Mucosa of stomach (tissue), 1 donor: ENCODE measurements around the gene ARID3B.
A peak's percentile ranks its signal among the peaks of the same experiment; 100 is the strongest.
"Not testable (repeated sequence)": the region's sequence is repeated elsewhere in the genome, so short reads cannot be mapped to it uniquely, and the experiment has no call there.

Source experiments
- H3K27me3 ChIP-seq: one replicate; pipeline ENCODE4 v1.7.0; 2013; ENCODE audit warnings: mild to moderate bottlenecking, low read length; ENCODE audit not compliant: control insufficient read depth, insufficient read depth
- H3K36me3 ChIP-seq: one replicate; pipeline ENCODE4 v1.7.0; 2013; ENCODE audit warnings: low read length; ENCODE audit not compliant: control insufficient read depth, insufficient read depth
- H3K4me1 ChIP-seq: one replicate; pipeline ENCODE4 v1.7.0; 2013; ENCODE audit warnings: mild to moderate bottlenecking, low read length; ENCODE audit not compliant: control insufficient read depth, insufficient read depth
- H3K4me3 ChIP-seq: one replicate; pipeline ENCODE4 v1.7.0; 2013; ENCODE audit warnings: low read length
- H3K9ac ChIP-seq: one replicate; pipeline ENCODE4 v1.7.0; 2013; ENCODE audit warnings: mild to moderate bottlenecking, low read length, moderate library complexity
- H3K9me3 ChIP-seq: one replicate; pipeline ENCODE4 v1.7.0; 2013; ENCODE audit warnings: mild to moderate bottlenecking, low read length, moderate library complexity; ENCODE audit not compliant: control insufficient read depth
- donor health status: Pancreatic carcinoma.

Gene ARID3B

GRCh38 chr15:74539521-74539920 lies 1.5 kb upstream of the ARID3B start:
- H3K4me3 ChIP-seq, H3K36me3 ChIP-seq, H3K27me3 ChIP-seq, H3K9ac ChIP-seq, H3K4me1 ChIP-seq, H3K9me3 ChIP-seq: not testable (repeated sequence)

GRCh38 chr15:74540161-74540760 lies 759 bp upstream of the ARID3B start:
- H3K27me3 ChIP-seq = no peaks in the 10 kb centered on the region
- no peaks in the 10 kb centered on the region for H3K9me3 ChIP-seq
- H3K4me1 ChIP-seq = peaks cover 5% of the 10 kb centered on the region
- peak overlapping the region; percentile 78 for H3K4me3 ChIP-seq
- H3K9ac ChIP-seq = peak overlapping the region; percentile 90
- H3K36me3 ChIP-seq = no peaks in the 10 kb centered on the region

GRCh38 chr15:74541494-74542165 lies 610 bp downstream of the ARID3B start:
- Histone ChIP-seq H3K9ac (peak overlapping the region; percentile 86), H3K4me1 (peaks cover 16% of the 10 kb centered on the region), H3K27me3 (no peaks in the 10 kb centered on the region), H3K36me3 (no peaks in the 10 kb centered on the region), H3K4me3 (peak overlapping the region; percentile 57), H3K9me3 (no peaks in the 10 kb centered on the region)

GRCh38 chr15:74542166-74543042 lies 1.4 kb downstream of the ARID3B start:
- Histone ChIP-seq H3K9ac (no peak overlapping the region), H3K4me3 (peak overlapping the region; percentile 57), H3K9me3 (no peaks in the 10 kb centered on the region), H3K36me3 (no peaks in the 10 kb centered on the region), H3K27me3 (no peaks in the 10 kb centered on the region), H3K4me1 (peaks cover 18% of the 10 kb centered on the region)

- Histone ChIP-seq H3K4me1 (peaks cover 18% of the 10 kb centered on the region), H3K4me3 (no peak overlapping the region), H3K27me3 (no peaks in the 10 kb centered on the region), H3K9me3 (no peaks in the 10 kb centered on the region), H3K9ac (no peak overlapping the region), H3K36me3 (no peaks in the 10 kb centered on the region)
Observed at GRCh38 chr15:74543043-74543422, 2.0 kb downstream of the ARID3B start.

- no peaks in the 10 kb centered on the region for H3K27me3 ChIP-seq
- peaks cover 18% of the 10 kb centered on the region for H3K4me1 ChIP-seq
- no peak overlapping the region for H3K4me3 ChIP-seq
- no peaks in the 10 kb centered on the region for H3K9me3 ChIP-seq
- H3K36me3 ChIP-seq = no peaks in the 10 kb centered on the region
- H3K9ac ChIP-seq = no peak overlapping the region
Observed at GRCh38 chr15:74543583-74543982, 2.6 kb downstream of the ARID3B start.

GRCh38 chr15:74545086-74545485 lies 4.1 kb downstream of the ARID3B start:
- no peaks in the 10 kb centered on the region for H3K9me3 ChIP-seq
- no peaks in the 10 kb centered on the region for H3K36me3 ChIP-seq
- H3K9ac ChIP-seq = no peak overlapping the region
- peaks cover 15% of the 10 kb centered on the region for H3K4me1 ChIP-seq
- H3K27me3 ChIP-seq = no peaks in the 10 kb centered on the region
- H3K4me3 ChIP-seq = no peak overlapping the region

- Histone ChIP-seq H3K9ac (no peak overlapping the region), H3K9me3 (no peaks in the 10 kb centered on the region), H3K4me3 (no peak overlapping the region), H3K4me1 (peaks cover 13% of the 10 kb centered on the region), H3K36me3 (no peaks in the 10 kb centered on the region), H3K27me3 (no peaks in the 10 kb centered on the region)
Observed at GRCh38 chr15:74545776-74546656, 5.0 kb downstream of the ARID3B start.

- Histone ChIP-seq H3K27me3 (no peaks in the 10 kb centered on the region), H3K9ac (no peak overlapping the region), H3K36me3 (no peaks in the 10 kb centered on the region), H3K4me3 (no peak overlapping the region), H3K9me3 (no peaks in the 10 kb centered on the region), H3K4me1 (peaks cover 13% of the 10 kb centered on the region)
Observed at GRCh38 chr15:74547616-74548015, 6.6 kb downstream of the ARID3B start.

- H3K27me3 ChIP-seq = no peaks in the 10 kb centered on the region
- peaks cover 13% of the 10 kb centered on the region for H3K4me1 ChIP-seq
- H3K4me3 ChIP-seq = no peak overlapping the region
- no peaks in the 10 kb centered on the region for H3K36me3 ChIP-seq
- no peaks in the 10 kb centered on the region for H3K9me3 ChIP-seq
- no peak overlapping the region for H3K9ac ChIP-seq
Observed at GRCh38 chr15:74548241-74548640, 7.2 kb downstream of the ARID3B start.

GRCh38 chr15:74549816-74550215 lies 8.8 kb downstream of the ARID3B start:
- Histone ChIP-seq H3K4me3 (no peak overlapping the region), H3K4me1 (peaks cover 13% of the 10 kb centered on the region), H3K9me3 (no peaks in the 10 kb centered on the region), H3K27me3 (no peaks in the 10 kb centered on the region), H3K9ac (no peak overlapping the region), H3K36me3 (no peaks in the 10 kb centered on the region)
